ENCODE measurements around the gene BHLHA15. TPM values are rescaled to one million over a fixed set of nuclear protein-coding genes. Genes with fewer than 3 reads are reported as not detected.

The BHLHA15 gene
- total and polyA plus RNA-seq, 2 of the 13 experiments (the other 11 are each of a cell fraction or from before 2014, with no cell fraction given) = 1.9 to 6.1 TPM

GRCh38 chr7:98211676-98212531 is 665 bp downstream of the BHLHA15 start (continued):
- peak; percentile 96 for TF ChIP-seq ZBTB46 (CRISPR knock-in tag; IDR thresholded peaks at IDR 0.05; ENCODE audit: borderline replicate concordance)
- TF ChIP-seq ZNF891 (CRISPR knock-in tag; IDR thresholded peaks at IDR 0.05) = peak; percentile 62; the same call in 1 of the 2 replicates
- TF ChIP-seq CCAR2 (optimal IDR thresholded peaks at IDR 0.05; ENCODE audit: low read depth, low read length) = no peak
- TF ChIP-seq STAT6 (CRISPR knock-in tag; IDR thresholded peaks at IDR 0.05; ENCODE audit: borderline replicate concordance) = no peak
- TF ChIP-seq SRY (CRISPR knock-in tag; IDR thresholded peaks at IDR 0.05) = peak; percentile 81
- TF ChIP-seq ZNF350 (CRISPR knock-in tag; IDR thresholded peaks at IDR 0.05; ENCODE audit: borderline replicate concordance, low read depth) = peak; percentile 60
- TF ChIP-seq SMAD1 (CRISPR knock-in tag; IDR thresholded peaks at IDR 0.05; ENCODE audit: borderline replicate concordance, low read depth) = no peak
- peak; percentile 51; the same call in 1 of the 2 replicates for TF ChIP-seq CREM (IDR thresholded peaks at IDR 0.05)
- no peak for TF ChIP-seq CREM (CRISPR knock-in tag; IDR thresholded peaks at IDR 0.05)
- no peak for TF ChIP-seq DBP (CRISPR knock-in tag; IDR thresholded peaks at IDR 0.05; ENCODE audit: not compliant biosample characterization)
- TF ChIP-seq ZNF256 (CRISPR knock-in tag; conservative IDR thresholded peaks at IDR 0.05) = no peak
- TF ChIP-seq HNRNPLL (IDR thresholded peaks at IDR 0.05; ENCODE audit: low read depth, low read length, poor library complexity, severe bottlenecking) = peak; percentile 29
- peak; percentile 27; the same call in 1 of the 2 replicates for TF ChIP-seq NAIF1 (CRISPR knock-in tag; IDR thresholded peaks at IDR 0.05; ENCODE audit: borderline replicate concordance)
- no peak for TF ChIP-seq MIER2 (CRISPR knock-in tag; IDR thresholded peaks at IDR 0.05)
- no peak for TF ChIP-seq POLR2AphosphoS2 (IDR thresholded peaks at IDR 0.05; ENCODE audit: low read depth, low read length)
- no peak for TF ChIP-seq ZNF451 (CRISPR knock-in tag; IDR thresholded peaks at IDR 0.05)
- no peak for TF ChIP-seq DRAP1 (CRISPR knock-in tag; IDR thresholded peaks at IDR 0.05)
- TF ChIP-seq ZNF883 (CRISPR knock-in tag; IDR thresholded peaks at IDR 0.05; ENCODE audit: not compliant biosample characterization) = peak; percentile 34

All from HepG2 (cell line).